Measurements from ENCODE around the gene PNMA8B.

PNMA8B gene

GRCh38 chr19:46446021-46446420 lies 49.6 kb downstream of the PNMA8B start (continued):
- no peak for TF ChIP-seq PRDM4 (tag by site-specific recombination; IDR thresholded peaks at IDR 0.05)
- TF ChIP-seq HOXA7 (CRISPR knock-in tag; IDR thresholded peaks at IDR 0.05; ENCODE audit: borderline replicate concordance) = no peak
- no peak for TF ChIP-seq SCRT2 (tag by site-specific recombination; IDR thresholded peaks at IDR 0.05)
- TF ChIP-seq ZNF785 (tag by site-specific recombination; IDR thresholded peaks at IDR 0.05) = no peak
- no peak for TF ChIP-seq BCL6B (tag by site-specific recombination; IDR thresholded peaks at IDR 0.05)

GRCh38 chr19:46442808-46443450 lies 52.7 kb downstream of the PNMA8B start:
- H3K36me3 ChIP-seq (ENCODE audit: control insufficient read depth in 2 of 2, insufficient read depth in 1 of 2, low read length in 2 of 2) = no peaks in the 10 kb centered on the region
- CTCF ChIA-PET = interaction anchor here (1.3 kb wide), 1 partner anchor 44 kb away, joined by 4 read pairs; no protein-coding TSS in a partner anchor
- no peak overlapping the region for H3K27ac ChIP-seq (ENCODE audit: extremely low read depth, low read depth, low read length)
- POLR2A ChIA-PET = no interaction called here
- no peaks in the 10 kb centered on the region for H3K4me1 ChIP-seq (ENCODE audit: control insufficient read depth, insufficient read depth, low read length)
- H3K9me3 ChIP-seq (ENCODE audit: control insufficient read depth, insufficient read depth, low read depth, low read length) = no peaks in the 10 kb centered on the region
- H3K4me3 ChIP-seq (ENCODE audit: low read depth, low read length) = no peak overlapping the region
- no peak for TF ChIP-seq ZNF707 (tag by site-specific recombination; IDR thresholded peaks at IDR 0.05)
- TF ChIP-seq ZNF335 (tag by site-specific recombination; conservative IDR thresholded peaks at IDR 0.05) = 0 out of 2 replicates have a peak, but pooled peaks have one; percentile 13
- TF ChIP-seq ZNF311 (tag by site-specific recombination; IDR thresholded peaks at IDR 0.05; ENCODE audit: borderline replicate concordance) = no peak
- no peak for TF ChIP-seq ZNF391 (tag by site-specific recombination; IDR thresholded peaks at IDR 0.05; ENCODE audit: borderline replicate concordance, low read depth)
- TF ChIP-seq BCL11B (tag by site-specific recombination; IDR thresholded peaks at IDR 0.05; ENCODE audit: low read depth) = no peak
- no peak for TF ChIP-seq ZNF571 (tag by site-specific recombination; IDR thresholded peaks at IDR 0.05)
- TF ChIP-seq EGR2 (tag by site-specific recombination; IDR thresholded peaks at IDR 0.05; ENCODE audit: low read depth) = no peak
- TF ChIP-seq ZNF280D (tag by site-specific recombination; IDR thresholded peaks at IDR 0.05) = no peak
- no peak for TF ChIP-seq ZNF670 (tag by site-specific recombination; IDR thresholded peaks at IDR 0.05; ENCODE audit: low read depth)
- no peak for TF ChIP-seq ZNF645 (tag by site-specific recombination; IDR thresholded peaks at IDR 0.05)
- no peak for TF ChIP-seq SCRT1 (tag by site-specific recombination; IDR thresholded peaks at IDR 0.05; ENCODE audit: borderline replicate concordance)
- peak; percentile 82 for TF ChIP-seq SP7 (tag by site-specific recombination; IDR thresholded peaks at IDR 0.05)
- 0 out of 2 replicates have a peak, but pooled peaks have one; percentile 17 for TF ChIP-seq ZBTB17 (tag by site-specific recombination; IDR thresholded peaks at IDR 0.05)
- TF ChIP-seq SP3 (tag by site-specific recombination; IDR thresholded peaks at IDR 0.05) = 0 out of 2 replicates have a peak, but pooled peaks have one; percentile 17
- TF ChIP-seq ZNF184 (tag by site-specific recombination; IDR thresholded peaks at IDR 0.05) = no peak
- TF ChIP-seq ZBTB48 (tag by site-specific recombination; IDR thresholded peaks at IDR 0.05) = no peak
- TF ChIP-seq ZNF132 (tag by site-specific recombination; IDR thresholded peaks at IDR 0.05; ENCODE audit: borderline replicate concordance) = no peak
- TF ChIP-seq ZNF473 (tag by site-specific recombination; IDR thresholded peaks at IDR 0.05) = no peak
- no peak for TF ChIP-seq ZNF677 (tag by site-specific recombination; IDR thresholded peaks at IDR 0.05)
- no peak for TF ChIP-seq ZIC2 (tag by site-specific recombination; IDR thresholded peaks at IDR 0.05)
- no peak for TF ChIP-seq SCRT2 (tag by site-specific recombination; IDR thresholded peaks at IDR 0.05)
- TF ChIP-seq ZNF843 (tag by site-specific recombination; IDR thresholded peaks at IDR 0.05) = no peak
- no peak for TF ChIP-seq ZNF19 (tag by site-specific recombination; IDR thresholded peaks at IDR 0.05; ENCODE audit: low read depth)
- 0 out of 2 replicates have a peak, but pooled peaks have one; percentile 24 for TF ChIP-seq PRDM1 (tag by site-specific recombination; IDR thresholded peaks at IDR 0.05)
- no peak for TF ChIP-seq OVOL3 (tag by site-specific recombination; IDR thresholded peaks at IDR 0.05)
- TF ChIP-seq ZNF394 (tag by site-specific recombination; IDR thresholded peaks at IDR 0.05; ENCODE audit: borderline replicate concordance) = no peak

All from HEK293 (cell line).